ENCODE data around the gene FTCD. TPM values are rescaled to one million over a fixed set of nuclear protein-coding genes. Genes with fewer than 3 reads are reported as not detected.

The FTCD gene
- total RNA-seq, 1 donor from 2014 or later: not detected

- no peak for DNase-seq (ENCODE audit: low read depth, low spot score)
Measured at GRCh38 chr21:46093668-46094400, 61.5 kb downstream of the FTCD start.

GRCh38 chr21:46092811-46093667 lies 62.3 kb downstream of the FTCD start:
- no peak for DNase-seq (ENCODE audit: low read depth, low spot score)

DNA sequence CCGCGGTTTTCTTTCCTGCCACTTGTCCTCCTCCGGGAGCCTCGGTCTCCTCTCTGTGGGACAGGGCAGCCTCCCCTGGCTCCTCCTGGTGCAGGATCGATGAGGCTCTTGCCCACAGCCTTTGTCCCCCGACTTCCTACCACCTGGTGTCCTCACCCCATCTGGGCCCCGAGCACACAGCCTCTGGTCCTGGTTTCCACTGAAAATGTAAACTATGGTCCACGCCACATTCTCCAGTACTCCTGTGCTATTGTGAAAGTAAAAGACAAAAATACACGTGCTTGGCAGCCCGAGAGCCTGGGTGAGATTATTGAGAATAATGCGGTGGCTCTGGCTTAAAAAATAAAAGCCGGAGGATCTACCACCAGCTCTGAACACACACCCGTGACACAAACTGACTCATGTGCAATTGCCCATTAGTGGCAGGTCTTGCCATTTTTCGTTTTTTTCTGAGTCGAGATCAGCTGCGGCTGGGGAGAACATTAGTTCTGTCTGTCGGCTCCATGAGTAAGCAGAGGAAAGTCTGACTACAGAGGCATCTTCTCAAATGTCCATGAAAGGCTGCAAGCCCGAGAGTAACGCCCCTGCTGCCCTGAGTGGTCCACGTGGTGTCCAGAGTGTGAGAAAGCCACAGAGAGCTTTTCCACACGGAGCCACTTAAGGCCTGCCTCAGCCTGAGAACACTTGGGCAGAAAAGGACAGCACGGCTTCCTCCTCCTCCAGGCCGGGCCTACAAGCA lies 63.2 kb downstream of the FTCD start:
- no peak for DNase-seq (ENCODE audit: low read depth, low spot score)

- DNase-seq (ENCODE audit: low read depth, low spot score): no peak
Measured at GRCh38 chr21:46091631-46092025, 63.8 kb downstream of the FTCD start.

GRCh38 chr21:46091118-46091517 lies 64.3 kb downstream of the FTCD start:
- DNase-seq (ENCODE audit: low read depth, low spot score): no peak

DNA sequence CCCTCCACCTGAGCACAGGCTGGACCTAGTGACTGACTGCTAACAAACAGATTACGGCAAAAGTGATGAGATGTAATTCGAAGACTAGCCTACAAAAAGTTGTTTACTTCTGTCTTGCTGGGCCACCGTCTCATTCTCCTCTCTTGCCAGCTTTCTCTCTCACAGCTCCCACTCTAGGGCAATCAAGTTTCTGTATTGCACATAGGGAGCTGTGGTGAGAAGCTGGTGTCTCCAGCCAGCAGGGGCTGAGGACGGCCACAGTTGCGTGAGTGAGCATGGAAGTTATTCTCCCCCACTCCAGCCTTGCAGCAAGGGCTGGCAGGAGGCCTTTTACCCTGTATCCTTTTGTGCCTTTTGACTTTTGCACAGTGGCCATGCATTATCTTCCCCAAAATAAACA lies 66.1 kb downstream of the FTCD start:
- DNase-seq (ENCODE audit: low read depth, low spot score): no peak

GRCh38 chr21:46088189-46088588 lies 67.2 kb downstream of the FTCD start:
- no peak for DNase-seq (ENCODE audit: low read depth, low spot score)

GRCh38 chr21:46087641-46088040 lies 67.7 kb downstream of the FTCD start:
- DNase-seq (ENCODE audit: low read depth, low spot score): no peak

Other genes starting within 250 kb of the FTCD start
- 15.8 and 18.7 TPM in 2 replicates for gene COL6A1, start 173.8 kb downstream of the FTCD start, total RNA-seq
- 0.21 and 1.2 TPM in 2 replicates for gene COL6A2, start 57.5 kb downstream of the FTCD start, total RNA-seq
- 6.9 and 7.5 TPM in 2 replicates for gene SPATC1L, start 28.9 kb upstream of the FTCD start, total RNA-seq
- 69.8 and 101 TPM in 2 replicates for gene LSS, start 73.2 kb upstream of the FTCD start, total RNA-seq
- 87.0 and 95.6 TPM in 2 replicates for gene MCM3AP, start 130.0 kb upstream of the FTCD start, total RNA-seq
- gene YBEY, start 130.8 kb upstream of the FTCD start, total RNA-seq: 8.3 and 8.7 TPM in 2 replicates
- 4.1 and 6.9 TPM in 2 replicates for gene C21orf58, start 168.3 kb upstream of the FTCD start, total RNA-seq
- gene PCNT, start 168.6 kb upstream of the FTCD start, total RNA-seq: 18.1 and 31.5 TPM in 2 replicates